ENCODE results near the gene CFAP99. TPM values are rescaled to one million over a fixed set of nuclear protein-coding genes. Genes with fewer than 3 reads are reported as not detected.

The CFAP99 gene
- total and polyA plus RNA-seq, 2 donors (not counting 1 experiment from before 2014, with no cell fraction given): under 0.01 TPM; not detected in 1

- no peaks in the 10 kb centered on the region for H3K9me3 ChIP-seq (ENCODE audit: control insufficient read depth, insufficient read depth, low read depth, low read length)
Observed at GRCh38 chr4:2425386-2426068, 6.8 kb downstream of the CFAP99 start.

GRCh38 chr4:2426069-2426397, 7.3 kb downstream of the CFAP99 start:
- H3K27ac ChIP-seq (ENCODE audit: insufficient read depth, low read length): no peak overlapping the region
- no peak overlapping the region for H3K4me3 ChIP-seq (replicated peaks in 1 of 4; ENCODE audit: control extremely low read depth in 1 of 4, insufficient read depth in 1 of 4, low read depth in 3 of 4, low read length in 4 of 4)
- H3K9me3 ChIP-seq (ENCODE audit: control insufficient read depth, insufficient read depth, low read depth, low read length): no peaks in the 10 kb centered on the region
- no peaks in the 10 kb centered on the region for H4K20me1 ChIP-seq (ENCODE audit: control insufficient read depth, extremely low read depth, insufficient read depth, low read length)
- no peak overlapping the region for H2AFZ ChIP-seq (ENCODE audit: low read length)
- H3K79me2 ChIP-seq (ENCODE audit: control insufficient read depth, insufficient read depth, low read length): no peaks in the 10 kb centered on the region
- H3K36me3 ChIP-seq (ENCODE audit: control insufficient read depth, insufficient read depth, low read length): no peaks in the 10 kb centered on the region
- no peak overlapping the region for H3K9ac ChIP-seq (ENCODE audit: insufficient read depth, low read length)
- H3K4me1 ChIP-seq (ENCODE audit: control insufficient read depth, extremely low read depth, insufficient read depth, low read length): no peaks in the 10 kb centered on the region
- H3K27me3 ChIP-seq (ENCODE audit: control insufficient read depth, insufficient read depth, low read length): no peaks in the 10 kb centered on the region
- H3K4me2 ChIP-seq (ENCODE audit: extremely low read depth, insufficient read depth, low read length): no peak overlapping the region
- TF ChIP-seq CTCF (conservative IDR thresholded peaks at IDR 0.05 in 1 of 2, IDR thresholded peaks at IDR 0.05 in 1 of 2; ENCODE audit: low read depth in 1 of 2, low read length in 2 of 2) (no peak), EZH2 (IDR thresholded peaks at IDR 0.05; ENCODE audit: low read length, missing control alignments) (no peak)
- no peak for DNase-seq (ENCODE audit: low read depth in 2 of 2)

More at GRCh38 chr4:2425386-2426068, 6.8 kb downstream of the CFAP99 start:
- H3K36me3 ChIP-seq (ENCODE audit: control insufficient read depth, insufficient read depth, low read length): no peaks in the 10 kb centered on the region
- no peak overlapping the region for H2AFZ ChIP-seq (ENCODE audit: low read length)
- H4K20me1 ChIP-seq (ENCODE audit: control insufficient read depth, extremely low read depth, insufficient read depth, low read length): no peaks in the 10 kb centered on the region
- no peak overlapping the region for H3K4me2 ChIP-seq (ENCODE audit: extremely low read depth, insufficient read depth, low read length)
- H3K27ac ChIP-seq (ENCODE audit: insufficient read depth, low read length): no peak overlapping the region
- H3K27me3 ChIP-seq (ENCODE audit: control insufficient read depth, insufficient read depth, low read length): peaks cover 4% of the 10 kb centered on the region
- no peak for DNase-seq (ENCODE audit: low read depth in 2 of 2)
- no peak overlapping the region for H3K9ac ChIP-seq (ENCODE audit: insufficient read depth, low read length)
- TF ChIP-seq CTCF (conservative IDR thresholded peaks at IDR 0.05 in 1 of 2, IDR thresholded peaks at IDR 0.05 in 1 of 2; ENCODE audit: low read depth in 1 of 2, low read length in 2 of 2) (no peak), EZH2 (IDR thresholded peaks at IDR 0.05; ENCODE audit: low read length, missing control alignments) (no peak)
- no peaks in the 10 kb centered on the region for H3K4me1 ChIP-seq (ENCODE audit: control insufficient read depth, extremely low read depth, insufficient read depth, low read length)
- no peak overlapping the region for H3K4me3 ChIP-seq (replicated peaks in 1 of 4; ENCODE audit: control extremely low read depth in 1 of 4, insufficient read depth in 1 of 4, low read depth in 3 of 4, low read length in 4 of 4)
- no peaks in the 10 kb centered on the region for H3K79me2 ChIP-seq (ENCODE audit: control insufficient read depth, insufficient read depth, low read length)

- Histone ChIP-seq H4K20me1 (ENCODE audit: control insufficient read depth, extremely low read depth, insufficient read depth, low read length) (no peaks in the 10 kb centered on the region), H3K4me1 (ENCODE audit: control insufficient read depth, extremely low read depth, insufficient read depth, low read length) (no peaks in the 10 kb centered on the region), H3K4me2 (ENCODE audit: extremely low read depth, insufficient read depth, low read length) (no peak overlapping the region), H2AFZ (ENCODE audit: low read length) (no peak overlapping the region), H3K27me3 (ENCODE audit: control insufficient read depth, insufficient read depth, low read length) (no peaks in the 10 kb centered on the region), H3K27ac (ENCODE audit: insufficient read depth, low read length) (no peak overlapping the region), H3K36me3 (ENCODE audit: control insufficient read depth, insufficient read depth, low read length) (no peaks in the 10 kb centered on the region), H3K79me2 (ENCODE audit: control insufficient read depth, insufficient read depth, low read length) (no peaks in the 10 kb centered on the region), H3K9ac (ENCODE audit: insufficient read depth, low read length) (no peak overlapping the region), H3K4me3 (replicated peaks in 1 of 4; ENCODE audit: control extremely low read depth in 1 of 4, insufficient read depth in 1 of 4, low read depth in 3 of 4, low read length in 4 of 4) (no peak overlapping the region), H3K9me3 (ENCODE audit: control insufficient read depth, insufficient read depth, low read depth, low read length) (no peaks in the 10 kb centered on the region)
- TF ChIP-seq EZH2 (IDR thresholded peaks at IDR 0.05; ENCODE audit: low read length, missing control alignments): no peak
- no peak for TF ChIP-seq CTCF (conservative IDR thresholded peaks at IDR 0.05 in 1 of 2, IDR thresholded peaks at IDR 0.05 in 1 of 2; ENCODE audit: low read depth in 1 of 2, low read length in 2 of 2)
- DNase-seq (ENCODE audit: low read depth in 2 of 2): no peak
Observed at GRCh38 chr4:2426711-2427275, 8.0 kb downstream of the CFAP99 start.

All from fibroblast of lung (primary cell).